ENCODE results near the gene TFDP2.

The TFDP2 gene

GRCh38 chr3:142040941-142041491 lies 108.3 kb downstream of the TFDP2 start:
- H3K27me3 ChIP-seq (ENCODE audit: control insufficient read depth in 1 of 2, insufficient read depth in 2 of 2, low read length in 2 of 2): no peaks in the 10 kb centered on the region
- H3K4me3 ChIP-seq (ENCODE audit: low read length in 2 of 2): no peak overlapping the region
- H3K9me3 ChIP-seq (ENCODE audit: control insufficient read depth in 2 of 2, low read length in 2 of 2): no peaks in the 10 kb centered on the region
- H3K36me3 ChIP-seq (ENCODE audit: control insufficient read depth in 2 of 2, insufficient read depth in 2 of 2, low read length in 2 of 2): no peaks in the 10 kb centered on the region
- H3K9ac ChIP-seq (ENCODE audit: low read length in 2 of 2): no peak overlapping the region
- no peaks in the 10 kb centered on the region for H3K4me1 ChIP-seq (ENCODE audit: control insufficient read depth, insufficient read depth, low read length)
- H3K27ac ChIP-seq (ENCODE audit: low read length): no peak overlapping the region

- H3K4me3 ChIP-seq (ENCODE audit: low read length in 2 of 2): no peak overlapping the region
- H3K27me3 ChIP-seq (ENCODE audit: control insufficient read depth in 1 of 2, insufficient read depth in 2 of 2, low read length in 2 of 2): no peaks in the 10 kb centered on the region
- no peaks in the 10 kb centered on the region for H3K9me3 ChIP-seq (ENCODE audit: control insufficient read depth in 2 of 2, low read length in 2 of 2)
- no peak overlapping the region for H3K9ac ChIP-seq (ENCODE audit: low read length in 2 of 2)
- no peaks in the 10 kb centered on the region for H3K36me3 ChIP-seq (ENCODE audit: control insufficient read depth in 2 of 2, insufficient read depth in 2 of 2, low read length in 2 of 2)
- no peak overlapping the region for H3K27ac ChIP-seq (ENCODE audit: low read length)
- H3K4me1 ChIP-seq (ENCODE audit: control insufficient read depth, insufficient read depth, low read length): no peaks in the 10 kb centered on the region
These were observed 113.9 kb downstream of the TFDP2 start for GRCh38 chr3:142035308-142035922.

GRCh38 chr3:142033292-142033691 lies 116.1 kb downstream of the TFDP2 start:
- Histone ChIP-seq H3K9ac (ENCODE audit: low read length in 2 of 2) (no peak overlapping the region), H3K4me3 (ENCODE audit: low read length in 2 of 2) (no peak overlapping the region), H3K27me3 (ENCODE audit: control insufficient read depth in 1 of 2, insufficient read depth in 2 of 2, low read length in 2 of 2) (no peaks in the 10 kb centered on the region), H3K27ac (ENCODE audit: low read length) (no peak overlapping the region), H3K9me3 (ENCODE audit: control insufficient read depth in 2 of 2, low read length in 2 of 2) (no peaks in the 10 kb centered on the region), H3K4me1 (ENCODE audit: control insufficient read depth, insufficient read depth, low read length) (peaks cover 3% of the 10 kb centered on the region), H3K36me3 (ENCODE audit: control insufficient read depth in 2 of 2, insufficient read depth in 2 of 2, low read length in 2 of 2) (no peaks in the 10 kb centered on the region)

GRCh38 chr3:142031575-142031974 lies 117.8 kb downstream of the TFDP2 start:
- Histone ChIP-seq H3K27me3 (ENCODE audit: control insufficient read depth in 1 of 2, insufficient read depth in 2 of 2, low read length in 2 of 2) (no peaks in the 10 kb centered on the region), H3K9ac (ENCODE audit: low read length in 2 of 2) (no peak overlapping the region), H3K4me3 (ENCODE audit: low read length in 2 of 2) (no peak overlapping the region)

GRCh38 chr3:142029791-142030190 lies 119.6 kb downstream of the TFDP2 start:
- Histone ChIP-seq H3K36me3 (ENCODE audit: control insufficient read depth in 2 of 2, insufficient read depth in 2 of 2, low read length in 2 of 2) (no peaks in the 10 kb centered on the region), H3K27me3 (ENCODE audit: control insufficient read depth in 1 of 2, insufficient read depth in 2 of 2, low read length in 2 of 2) (no peaks in the 10 kb centered on the region), H3K4me1 (ENCODE audit: control insufficient read depth, insufficient read depth, low read length) (peaks cover 3% of the 10 kb centered on the region), H3K9ac (ENCODE audit: low read length in 2 of 2) (no peak overlapping the region), H3K9me3 (ENCODE audit: control insufficient read depth in 2 of 2, low read length in 2 of 2) (no peaks in the 10 kb centered on the region), H3K4me3 (ENCODE audit: low read length in 2 of 2) (peak overlapping the region in 1 of 2 donors; percentile 4), H3K27ac (ENCODE audit: low read length) (no peak overlapping the region)

More at GRCh38 chr3:142031575-142031974, 117.8 kb downstream of the TFDP2 start:
- H3K36me3 ChIP-seq (ENCODE audit: control insufficient read depth in 2 of 2, insufficient read depth in 2 of 2, low read length in 2 of 2): no peaks in the 10 kb centered on the region
- no peaks in the 10 kb centered on the region for H3K9me3 ChIP-seq (ENCODE audit: control insufficient read depth in 2 of 2, low read length in 2 of 2)
- H3K27ac ChIP-seq (ENCODE audit: low read length): no peak overlapping the region
- peaks cover 3% of the 10 kb centered on the region for H3K4me1 ChIP-seq (ENCODE audit: control insufficient read depth, insufficient read depth, low read length)

- Histone ChIP-seq H3K9me3 (ENCODE audit: control insufficient read depth in 2 of 2, low read length in 2 of 2) (no peaks in the 10 kb centered on the region), H3K9ac (ENCODE audit: low read length in 2 of 2) (no peak overlapping the region), H3K4me1 (ENCODE audit: control insufficient read depth, insufficient read depth, low read length) (peaks cover 3% of the 10 kb centered on the region), H3K4me3 (ENCODE audit: low read length in 2 of 2) (no peak overlapping the region), H3K27ac (ENCODE audit: low read length) (no peak overlapping the region), H3K36me3 (ENCODE audit: control insufficient read depth in 2 of 2, insufficient read depth in 2 of 2, low read length in 2 of 2) (no peaks in the 10 kb centered on the region), H3K27me3 (ENCODE audit: control insufficient read depth in 1 of 2, insufficient read depth in 2 of 2, low read length in 2 of 2) (no peaks in the 10 kb centered on the region)
These were observed 120.2 kb downstream of the TFDP2 start for GRCh38 chr3:142029052-142029642.

GRCh38 chr3:142028243-142028777 lies 121.0 kb downstream of the TFDP2 start:
- Histone ChIP-seq H3K4me3 (ENCODE audit: low read length in 2 of 2) (peak overlapping the region; percentile 73 to 82), H3K9ac (ENCODE audit: low read length in 2 of 2) (peak overlapping the region in 1 of 2 donors; percentile 42), H3K9me3 (ENCODE audit: control insufficient read depth in 2 of 2, low read length in 2 of 2) (no peaks in the 10 kb centered on the region), H3K27me3 (ENCODE audit: control insufficient read depth in 1 of 2, insufficient read depth in 2 of 2, low read length in 2 of 2) (no peaks in the 10 kb centered on the region), H3K36me3 (ENCODE audit: control insufficient read depth in 2 of 2, insufficient read depth in 2 of 2, low read length in 2 of 2) (no peaks in the 10 kb centered on the region), H3K27ac (ENCODE audit: low read length) (no peak overlapping the region), H3K4me1 (ENCODE audit: control insufficient read depth, insufficient read depth, low read length) (peaks cover 3% of the 10 kb centered on the region)

- H3K9me3 ChIP-seq (ENCODE audit: control insufficient read depth in 2 of 2, low read length in 2 of 2): no peaks in the 10 kb centered on the region
- peak overlapping the region in 1 of 2 donors; percentile 5 for H3K9ac ChIP-seq (ENCODE audit: low read length in 2 of 2)
- no peaks in the 10 kb centered on the region for H3K27me3 ChIP-seq (ENCODE audit: control insufficient read depth in 1 of 2, insufficient read depth in 2 of 2, low read length in 2 of 2)
- peaks cover 3% of the 10 kb centered on the region for H3K4me1 ChIP-seq (ENCODE audit: control insufficient read depth, insufficient read depth, low read length)
- H3K4me3 ChIP-seq (ENCODE audit: low read length in 2 of 2): peak overlapping the region; percentile 65 to 73
- H3K36me3 ChIP-seq (ENCODE audit: control insufficient read depth in 2 of 2, insufficient read depth in 2 of 2, low read length in 2 of 2): no peaks in the 10 kb centered on the region
- H3K27ac ChIP-seq (ENCODE audit: low read length): no peak overlapping the region
These were observed 121.6 kb downstream of the TFDP2 start for GRCh38 chr3:142027735-142028134.

GRCh38 chr3:142027300-142027699 lies 122.0 kb downstream of the TFDP2 start:
- H3K36me3 ChIP-seq (ENCODE audit: control insufficient read depth in 2 of 2, insufficient read depth in 2 of 2, low read length in 2 of 2): no peaks in the 10 kb centered on the region
- peaks cover 3% of the 10 kb centered on the region for H3K4me1 ChIP-seq (ENCODE audit: control insufficient read depth, insufficient read depth, low read length)
- H3K9me3 ChIP-seq (ENCODE audit: control insufficient read depth in 2 of 2, low read length in 2 of 2): no peaks in the 10 kb centered on the region
- H3K27me3 ChIP-seq (ENCODE audit: control insufficient read depth in 1 of 2, insufficient read depth in 2 of 2, low read length in 2 of 2): no peaks in the 10 kb centered on the region
- H3K27ac ChIP-seq (ENCODE audit: low read length): no peak overlapping the region
- peak overlapping the region; percentile 65 to 73 for H3K4me3 ChIP-seq (ENCODE audit: low read length in 2 of 2)
- H3K9ac ChIP-seq (ENCODE audit: low read length in 2 of 2): peak overlapping the region in 1 of 2 donors; percentile 5

- Histone ChIP-seq H3K4me3 (ENCODE audit: low read length in 2 of 2) (peak overlapping the region in 1 of 2 donors; percentile 16), H3K36me3 (ENCODE audit: control insufficient read depth in 2 of 2, insufficient read depth in 2 of 2, low read length in 2 of 2) (no peaks in the 10 kb centered on the region)
These were observed 123.0 kb downstream of the TFDP2 start for GRCh38 chr3:142026333-142026732.

GRCh38 chr3:142022381-142022780 lies 127.0 kb downstream of the TFDP2 start:
- H3K9me3 ChIP-seq (ENCODE audit: control insufficient read depth in 2 of 2, low read length in 2 of 2): no peaks in the 10 kb centered on the region
- H3K9ac ChIP-seq (ENCODE audit: low read length in 2 of 2): no peak overlapping the region
- H3K4me3 ChIP-seq (ENCODE audit: low read length in 2 of 2): peak overlapping the region in 1 of 2 donors; percentile 12
- no peaks in the 10 kb centered on the region for H3K27me3 ChIP-seq (ENCODE audit: control insufficient read depth in 1 of 2, insufficient read depth in 2 of 2, low read length in 2 of 2)
- no peaks in the 10 kb centered on the region for H3K4me1 ChIP-seq (ENCODE audit: control insufficient read depth, insufficient read depth, low read length)
- H3K27ac ChIP-seq (ENCODE audit: low read length): no peak overlapping the region
- H3K36me3 ChIP-seq (ENCODE audit: control insufficient read depth in 2 of 2, insufficient read depth in 2 of 2, low read length in 2 of 2): no peaks in the 10 kb centered on the region

More at GRCh38 chr3:142026333-142026732, 123.0 kb downstream of the TFDP2 start:
- Histone ChIP-seq H3K4me1 (ENCODE audit: control insufficient read depth, insufficient read depth, low read length) (peaks cover 3% of the 10 kb centered on the region), H3K9ac (ENCODE audit: low read length in 2 of 2) (no peak overlapping the region), H3K9me3 (ENCODE audit: control insufficient read depth in 2 of 2, low read length in 2 of 2) (no peaks in the 10 kb centered on the region), H3K27ac (ENCODE audit: low read length) (no peak overlapping the region), H3K27me3 (ENCODE audit: control insufficient read depth in 1 of 2, insufficient read depth in 2 of 2, low read length in 2 of 2) (no peaks in the 10 kb centered on the region)

Measured in stomach smooth muscle (tissue), 2 donors.